Neural cell (in vitro differentiated cells): ENCODE data around the gene TBCC. TPM values are rescaled to one million over a fixed set of nuclear protein-coding genes. Genes with fewer than 3 reads are reported as not detected.

Source experiments
- H2AFZ ChIP-seq: fragments of 200-600, 300-800 bp; sonication (generic), shearing (Covaris generic); 2 replicates; pipeline ENCODE4 v1.6.0; 2014; ENCODE audit warnings: low read depth, mild to moderate bottlenecking, antibody characterized with exemption, low read length, moderate library complexity
- H3F3A ChIP-seq: fragments of 200-600 bp; shearing (Covaris generic); 2 replicates; pipeline ENCODE4 v1.6.1; 2016; ENCODE audit warnings: mild to moderate bottlenecking, moderate library complexity, mixed read lengths, antibody characterized with exemption, low read length; ENCODE audit not compliant: insufficient read depth, poor library complexity, severe bottlenecking
- H3K27ac ChIP-seq: fragments of 200-600, 300-800 bp; sonication (generic), shearing (Covaris generic); 2 replicates; pipeline ENCODE4 v1.5.1; 2014; ENCODE audit warnings: mild to moderate bottlenecking, low read length, moderate library complexity
- H3K27me3 ChIP-seq: fragments of 300-800, 200-600 bp; sonication (generic), shearing (Covaris generic); 2 replicates; pipeline ENCODE4 v1.6.0; 2014; ENCODE audit warnings: mild to moderate bottlenecking, low read depth, low read length, moderate library complexity; ENCODE audit not compliant: insufficient read depth
- H3K36me3 ChIP-seq: fragments of 300-800, 200-600 bp; sonication (generic), shearing (Covaris generic); 2 replicates; pipeline ENCODE4 v1.5.1; 2014; ENCODE audit warnings: mild to moderate bottlenecking, antibody characterized with exemption, low read length, moderate library complexity; ENCODE audit not compliant: insufficient read depth
- H3K4me2 ChIP-seq: fragments of 300-800, 200-600 bp; sonication (generic), shearing (Covaris generic); 2 replicates; pipeline ENCODE4 v1.6.0; 2014; ENCODE audit warnings: mild to moderate bottlenecking, low read length
- H3K4me3 ChIP-seq: fragments of 300-800, 200-600 bp; sonication (generic), shearing (Covaris generic); 2 replicates; pipeline ENCODE4 v1.5.1; 2014; ENCODE audit warnings: mild to moderate bottlenecking, low read length, moderate library complexity
- H3K79me2 ChIP-seq: fragments of 200-600 bp; shearing (Covaris generic); replicated peaks from 2 replicates; pipeline ENCODE4 v1.6.0; 2014; ENCODE audit warnings: mild to moderate bottlenecking, low read length, moderate library complexity; ENCODE audit not compliant: insufficient read depth
- H3K9ac ChIP-seq: fragments of 300-800, 200-600 bp; sonication (generic), shearing (Covaris generic); 2 replicates; pipeline ENCODE4 v1.6.1; 2016; ENCODE audit warnings: mild to moderate bottlenecking, low read length, mixed read lengths
- H3K9me2 ChIP-seq: fragments of 200-600 bp; shearing (Covaris generic); 2 replicates; pipeline ENCODE4 v1.6.1; 2016; ENCODE audit warnings: mild to moderate bottlenecking, low read length, mixed read lengths; ENCODE audit not compliant: insufficient read depth
- H3K9me3 ChIP-seq: fragments of 200-600, 300-800 bp; sonication (generic), shearing (Covaris generic); 2 replicates; pipeline ENCODE4 v1.6.1; 2016; ENCODE audit warnings: mild to moderate bottlenecking, mixed run types, low read length, moderate library complexity, mixed read lengths
- H4K20me1 ChIP-seq: fragments of 200-600 bp; shearing (Covaris generic); 2 replicates; pipeline ENCODE4 v1.6.1; 2016; ENCODE audit warnings: mild to moderate bottlenecking, mixed run types; ENCODE audit not compliant: insufficient read depth
- EP300 ChIP-seq: fragments of 450-650 bp; conservative IDR thresholded peaks from 2 replicates; pipeline ENCODE4 v1.6.1; 2014; ENCODE audit warnings: antibody characterized with exemption, mild to moderate bottlenecking, moderate library complexity; ENCODE audit not compliant: poor library complexity, severe bottlenecking
- EZH2 ChIP-seq: fragments of 200-600, 300-800 bp; shearing (Covaris generic), sonication (generic); IDR thresholded peaks from 2 replicates; pipeline ENCODE4 v1.6.1; 2014; ENCODE audit warnings: antibody characterized with exemption, low read length, borderline replicate concordance, mild to moderate bottlenecking; ENCODE audit not compliant: insufficient read depth, poor library complexity, severe bottlenecking
- MXI1 ChIP-seq: fragments of 450-650 bp; conservative IDR thresholded peaks from 2 replicates; pipeline ENCODE4 v1.6.1; 2014; ENCODE audit warnings: antibody characterized with exemption, mild to moderate bottlenecking; ENCODE audit not compliant: poor library complexity, severe bottlenecking
- POLR2AphosphoS5 ChIP-seq: IDR thresholded peaks from 2 replicates; pipeline ENCODE4 v1.6.1; 2012
- RAD21 ChIP-seq: fragments of 450-650 bp; conservative IDR thresholded peaks from 2 replicates; pipeline ENCODE4 v1.6.1; 2014; ENCODE audit warnings: antibody characterized with exemption, mild to moderate bottlenecking, moderate library complexity
- SMC3 ChIP-seq: fragments of 450-650 bp; conservative IDR thresholded peaks from 2 replicates; pipeline ENCODE4 v1.6.1; 2014; ENCODE audit warnings: antibody characterized with exemption, mild to moderate bottlenecking, moderate library complexity; ENCODE audit not compliant: poor library complexity
- TAF1 ChIP-seq: IDR thresholded peaks from 2 replicates; pipeline ENCODE4 v1.6.1; 2012; ENCODE audit warnings: low read depth
- polyA plus RNA-seq: library from polyadenylated mRNA; depleted of rRNA; stranded (reverse); fragments of >200 nt; gene quantifications from 2 replicates; pipeline ENCODE4 v1.2.3, GENCODE V29; 2014
- TF ChIP-seq, protein P1 (sequence below): fragments of 450-650 bp; IDR thresholded peaks from 2 replicates; pipeline ENCODE4 v1.5.1; 2014; ENCODE audit warnings: antibody characterized with exemption, mild to moderate bottlenecking, moderate library complexity; ENCODE audit not compliant: poor library complexity, severe bottlenecking
- TF ChIP-seq, protein P2 (sequence below): IDR thresholded peaks from 2 replicates; pipeline ENCODE4 v1.6.1; 2012; ENCODE audit warnings: borderline replicate concordance

The TBCC gene
- polyA plus RNA-seq, 1 donor from 2014 or later = 112 TPM

DNA sequence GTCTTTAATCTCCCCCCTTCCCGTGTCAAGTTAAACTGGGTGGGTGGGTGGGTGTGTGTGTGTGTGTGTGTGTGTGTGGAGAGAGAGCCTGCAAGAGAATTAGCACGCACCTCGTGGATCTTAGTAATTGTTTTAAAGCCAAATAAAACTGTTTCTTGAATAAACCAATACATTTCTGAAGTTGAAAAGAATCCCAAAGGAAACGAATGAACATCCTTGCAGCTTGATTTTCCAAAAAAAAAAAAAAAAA, 35.6 kb upstream of the TBCC start:
- Histone ChIP-seq H3K9me3 (no peaks in the 10 kb centered on the region), H2AFZ (no peak overlapping the region), H3K27me3 (no peaks in the 10 kb centered on the region), H3K9ac (peak overlapping the region; percentile 100), H3K4me3 (peak overlapping the region; percentile 93), H3K36me3 (no peaks in the 10 kb centered on the region), H3K27ac (peak overlapping the region; percentile 67), H3K4me2 (no peak overlapping the region), H3K9me2 (no peaks in the 10 kb centered on the region), H3F3A (no peaks in the 10 kb centered on the region), H4K20me1 (no peaks in the 10 kb centered on the region), H3K79me2 (peaks cover 36% of the 10 kb centered on the region)
- TF ChIP-seq TAF1 = no peak
- no peak for TF ChIP-seq EZH2
- TF ChIP-seq POLR2AphosphoS5 = no peak
- TF ChIP-seq MXI1 = no peak
- no peak for TF ChIP-seq EP300
- TF ChIP-seq, protein P1, sequence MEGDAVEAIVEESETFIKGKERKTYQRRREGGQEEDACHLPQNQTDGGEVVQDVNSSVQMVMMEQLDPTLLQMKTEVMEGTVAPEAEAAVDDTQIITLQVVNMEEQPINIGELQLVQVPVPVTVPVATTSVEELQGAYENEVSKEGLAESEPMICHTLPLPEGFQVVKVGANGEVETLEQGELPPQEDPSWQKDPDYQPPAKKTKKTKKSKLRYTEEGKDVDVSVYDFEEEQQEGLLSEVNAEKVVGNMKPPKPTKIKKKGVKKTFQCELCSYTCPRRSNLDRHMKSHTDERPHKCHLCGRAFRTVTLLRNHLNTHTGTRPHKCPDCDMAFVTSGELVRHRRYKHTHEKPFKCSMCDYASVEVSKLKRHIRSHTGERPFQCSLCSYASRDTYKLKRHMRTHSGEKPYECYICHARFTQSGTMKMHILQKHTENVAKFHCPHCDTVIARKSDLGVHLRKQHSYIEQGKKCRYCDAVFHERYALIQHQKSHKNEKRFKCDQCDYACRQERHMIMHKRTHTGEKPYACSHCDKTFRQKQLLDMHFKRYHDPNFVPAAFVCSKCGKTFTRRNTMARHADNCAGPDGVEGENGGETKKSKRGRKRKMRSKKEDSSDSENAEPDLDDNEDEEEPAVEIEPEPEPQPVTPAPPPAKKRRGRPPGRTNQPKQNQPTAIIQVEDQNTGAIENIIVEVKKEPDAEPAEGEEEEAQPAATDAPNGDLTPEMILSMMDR = no peak
- no peak for TF ChIP-seq SMC3
- TF ChIP-seq, protein P2, sequence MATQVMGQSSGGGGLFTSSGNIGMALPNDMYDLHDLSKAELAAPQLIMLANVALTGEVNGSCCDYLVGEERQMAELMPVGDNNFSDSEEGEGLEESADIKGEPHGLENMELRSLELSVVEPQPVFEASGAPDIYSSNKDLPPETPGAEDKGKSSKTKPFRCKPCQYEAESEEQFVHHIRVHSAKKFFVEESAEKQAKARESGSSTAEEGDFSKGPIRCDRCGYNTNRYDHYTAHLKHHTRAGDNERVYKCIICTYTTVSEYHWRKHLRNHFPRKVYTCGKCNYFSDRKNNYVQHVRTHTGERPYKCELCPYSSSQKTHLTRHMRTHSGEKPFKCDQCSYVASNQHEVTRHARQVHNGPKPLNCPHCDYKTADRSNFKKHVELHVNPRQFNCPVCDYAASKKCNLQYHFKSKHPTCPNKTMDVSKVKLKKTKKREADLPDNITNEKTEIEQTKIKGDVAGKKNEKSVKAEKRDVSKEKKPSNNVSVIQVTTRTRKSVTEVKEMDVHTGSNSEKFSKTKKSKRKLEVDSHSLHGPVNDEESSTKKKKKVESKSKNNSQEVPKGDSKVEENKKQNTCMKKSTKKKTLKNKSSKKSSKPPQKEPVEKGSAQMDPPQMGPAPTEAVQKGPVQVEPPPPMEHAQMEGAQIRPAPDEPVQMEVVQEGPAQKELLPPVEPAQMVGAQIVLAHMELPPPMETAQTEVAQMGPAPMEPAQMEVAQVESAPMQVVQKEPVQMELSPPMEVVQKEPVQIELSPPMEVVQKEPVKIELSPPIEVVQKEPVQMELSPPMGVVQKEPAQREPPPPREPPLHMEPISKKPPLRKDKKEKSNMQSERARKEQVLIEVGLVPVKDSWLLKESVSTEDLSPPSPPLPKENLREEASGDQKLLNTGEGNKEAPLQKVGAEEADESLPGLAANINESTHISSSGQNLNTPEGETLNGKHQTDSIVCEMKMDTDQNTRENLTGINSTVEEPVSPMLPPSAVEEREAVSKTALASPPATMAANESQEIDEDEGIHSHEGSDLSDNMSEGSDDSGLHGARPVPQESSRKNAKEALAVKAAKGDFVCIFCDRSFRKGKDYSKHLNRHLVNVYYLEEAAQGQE = no peak
- TF ChIP-seq RAD21 = no peak

- Histone ChIP-seq H3K9ac (no peak overlapping the region), H3K79me2 (peaks cover 16% of the 10 kb centered on the region), H3K4me2 (no peak overlapping the region), H3K9me2 (no peaks in the 10 kb centered on the region), H4K20me1 (no peaks in the 10 kb centered on the region), H3F3A (no peaks in the 10 kb centered on the region), H3K4me3 (no peak overlapping the region), H3K9me3 (no peaks in the 10 kb centered on the region), H3K36me3 (no peaks in the 10 kb centered on the region), H3K27me3 (no peaks in the 10 kb centered on the region), H3K27ac (no peak overlapping the region), H2AFZ (no peak overlapping the region)
- no peak for TF ChIP-seq RAD21
- TF ChIP-seq, protein P1 = no peak
- TF ChIP-seq, protein P2 = no peak
- TF ChIP-seq MXI1 = no peak
- TF ChIP-seq EP300 = no peak
- TF ChIP-seq SMC3 = no peak
- TF ChIP-seq TAF1 = no peak
- TF ChIP-seq POLR2AphosphoS5 = no peak
- no peak for TF ChIP-seq EZH2
Observed at GRCh38 chr6:42779521-42779920, 33.6 kb upstream of the TBCC start.
